HepG2 (cell line): Measurements from ENCODE around the gene ENKUR. TPM values are rescaled to one million over a fixed set of nuclear protein-coding genes. Genes with fewer than 3 reads are reported as not detected.

Experiments
- ATAC-seq: fragments of 200-7000 bp; cut with Tn5 transposase; 3 replicates; pipeline ENCODE4 v1.9.1; 2020; ENCODE audit warnings: mild to moderate bottlenecking, moderate library complexity
- BruUV-seq: library from RNA; stranded (reverse); fragments of 400-500 nt; replicated peaks from 2 replicates; lab custom pipeline; 2021; lab: Mats Ljungman, UMichigan
- CTCF ChIA-PET: fragments of 300-600 bp; formaldehyde crosslinking; extraction: SDS; loops from one replicate; lab custom pipeline; 2021; ENCODE audit warnings: low total read pairs, inconsistent platforms, low intra/inter-chr PET ratio; lab: Yijun Ruan, JAX
- POLR2A ChIA-PET: fragments of 350-600 bp; sonication (Branson Sonifier 250); formaldehyde crosslinking; loops from one replicate; lab custom pipeline; 2020; ENCODE audit warnings: antibody characterized with exemption, inconsistent platforms; lab: Yijun Ruan, JAX
- DNase-seq: peaks from one replicate; pipeline ENCODE4 v3.0.0-alpha.2; 2015; ENCODE audit warnings: low spot score
- FAIRE-seq: peaks from 3 replicates; lab custom pipeline; 2011; peaks lifted over from hg19 to GRCh38; lab: Jason Lieb, UNC
- H2AFZ ChIP-seq: one replicate; pipeline ENCODE4 v1.6.1; 2011; ENCODE audit warnings: low read length, inconsistent platforms
- H3K27ac ChIP-seq: fragments of 300-600 bp; 3 replicates; pipeline ENCODE4 v1.8.0; 2011; ENCODE audit warnings: mixed run types, mild to moderate bottlenecking, mixed read lengths, low read length, inconsistent platforms; ENCODE audit not compliant: insufficient read depth; ENCODE audit errors: extremely low read length
- H3K27me3 ChIP-seq, 2 experiments: fragments of 200-600 bp in 1 of 2; 2 replicates in 1 of 2; 3 replicates in 1 of 2; pipeline versions ENCODE4 v1.6.0 to v1.8.0; 2011; ENCODE audit warnings: low read length in 2 of 2, mild to moderate bottlenecking in 2 of 2, moderate library complexity in 2 of 2, inconsistent platforms in 1 of 2; ENCODE audit not compliant: insufficient read depth in 2 of 2, control insufficient read depth in 1 of 2
- H3K36me3 ChIP-seq, 2 experiments: fragments of 200-600 bp in 1 of 2; replicated peaks in 1 of 2; 2 replicates in 1 of 2; 3 replicates in 1 of 2; pipeline versions ENCODE4 v1.5.1 to v1.8.0; 2011; ENCODE audit warnings: low read length in 2 of 2, inconsistent platforms in 1 of 2; ENCODE audit not compliant: insufficient read depth in 2 of 2, control insufficient read depth in 1 of 2
- H3K4me1 ChIP-seq: 2 replicates; pipeline ENCODE4 v1.5.1; 2012; ENCODE audit warnings: low read length, inconsistent platforms; ENCODE audit not compliant: insufficient read depth
- H3K4me2 ChIP-seq: 2 replicates; pipeline ENCODE4 v1.6.0; 2011; ENCODE audit warnings: low read depth, low read length, inconsistent platforms
- H3K4me3 ChIP-seq, 3 experiments: fragments of 200-600 bp in 1 of 3; sonication (generic), shearing (Covaris generic) in 1 of 3; replicated peaks in 1 of 3; 2 replicates each; pipeline ENCODE4 v1.5.1; 2011 to 2016; ENCODE audit warnings: low read length in 3 of 3, inconsistent platforms in 2 of 3, low read depth in 2 of 3, mild to moderate bottlenecking in 2 of 3, control low read depth in 1 of 3, mixed read lengths in 1 of 3; ENCODE audit not compliant: insufficient read depth in 1 of 3
- H3K79me2 ChIP-seq: one replicate; pipeline ENCODE4 v1.6.1; 2011; ENCODE audit warnings: low read length, inconsistent platforms; ENCODE audit not compliant: insufficient read depth
- H3K9ac ChIP-seq: 2 replicates; pipeline ENCODE4 v1.6.0; 2011; ENCODE audit warnings: mild to moderate bottlenecking, low read depth, low read length, inconsistent platforms; ENCODE audit not compliant: insufficient read depth
- H3K9me3 ChIP-seq: 2 replicates; pipeline ENCODE4 v1.5.1; 2012; ENCODE audit warnings: mild to moderate bottlenecking, low read length
- H4K20me1 ChIP-seq: 2 replicates; pipeline ENCODE4 v1.6.0; 2011; ENCODE audit warnings: inconsistent platforms, mild to moderate bottlenecking, low read length, moderate library complexity; ENCODE audit not compliant: insufficient read depth
- BCLAF1 ChIP-seq: fragments of 450-650 bp; IDR thresholded peaks from 2 replicates; pipeline ENCODE4 v1.6.1; 2017; ENCODE audit warnings: mild to moderate bottlenecking
- CERS6 ChIP-seq: sonication (generic); formaldehyde crosslinking; IDR thresholded peaks from 2 replicates; pipeline ENCODE4 v1.5.0; 2020; ENCODE audit warnings: missing genetic modification reagents
- KLF6 ChIP-seq: IDR thresholded peaks from 2 replicates; pipeline ENCODE4 v1.8.0; 2016; ENCODE audit warnings: missing biosample characterization, missing genetic modification reagents
- MEIS2 ChIP-seq: sonication (generic); formaldehyde crosslinking; IDR thresholded peaks from 2 replicates; pipeline ENCODE4 v1.9.0; 2021; ENCODE audit warnings: mild to moderate bottlenecking, missing genetic modification reagents
- PHF8 ChIP-seq: sonication (generic); formaldehyde crosslinking; IDR thresholded peaks from 2 replicates; pipeline ENCODE4 v1.5.0; 2020; ENCODE audit warnings: missing genetic modification reagents
- SMAD3 ChIP-seq: sonication (generic); formaldehyde crosslinking; IDR thresholded peaks from 2 replicates; pipeline ENCODE4 v1.4.0; 2020; ENCODE audit warnings: missing genetic modification reagents
- ZNF207 ChIP-seq: fragments of 450-650 bp; IDR thresholded peaks from 2 replicates; pipeline ENCODE4 v1.6.1; 2016; ENCODE audit warnings: antibody characterized with exemption, borderline replicate concordance
- ZNF3 ChIP-seq: IDR thresholded peaks from 2 replicates; pipeline ENCODE4 v1.7.0; 2017; ENCODE audit warnings: inconsistent platforms
- ZNF33A ChIP-seq: sonication (generic); formaldehyde crosslinking; IDR thresholded peaks from 2 replicates; pipeline ENCODE4 v1.5.1; 2020; ENCODE audit warnings: missing genetic modification reagents, mild to moderate bottlenecking, moderate library complexity, borderline replicate concordance
- ZNF557 ChIP-seq: sonication (generic); formaldehyde crosslinking; IDR thresholded peaks from 2 replicates; pipeline ENCODE4 v1.4.0; 2020; ENCODE audit warnings: missing genetic modification reagents
- WGBS: methylation state at CpG from one replicate; pipeline ENCODE4 v1.1.6; 2017; ENCODE audit warnings: low lambda C conversion rate; 5-methylcytosine and 5-hydroxymethylcytosine counted together
- in situ Hi-C: cut with HindIII; loops from 2 replicates; pipeline ENCODE4 v1.10.0; 2017; ENCODE audit warnings: low pct_unique_long_range_greater_than_20kb; ENCODE audit not compliant: extremely low pct_ligation_motif_present
- intact Hi-C: fragments of 100-400 bp; cut with micrococcal nuclease; formaldehyde crosslinking; loops from one replicate; pipeline ENCODE4 v1.10.0; 2022; ENCODE audit not compliant: unreplicated experiment
- polyA plus RNA-seq, 8 experiments: library from polyadenylated mRNA; depleted of rRNA in 3 of 8; stranded (reverse) in 7 of 8; unstranded in 1 of 8; fragments of >200 nt; fragmentation: Illumina TruSeq in 4 of 8; extraction: Trizol in 4 of 8; gene quantifications; 2 replicates each; pipeline versions ENCODE4 v1.2.1 to v1.2.3, GENCODE V29; 2011 to 2016; ENCODE audit warnings: low read depth in 4 of 8, missing spikeins in 1 of 8, mixed read lengths in 1 of 8; ENCODE audit not compliant: insufficient read depth in 1 of 8
- total RNA-seq, 5 experiments: library from RNA; depleted of rRNA; stranded (reverse); fragments of >200 nt; fragmentation: Illumina TruSeq; extraction: Trizol; gene quantifications; 2 replicates each; pipeline ENCODE4 v1.2.3, GENCODE V29; 2016; ENCODE audit warnings: low read depth in 1 of 5

ENKUR gene
- total and polyA plus RNA-seq, 2 of the 13 experiments (the other 11 are each of a cell fraction or from before 2014, with no cell fraction given), result 0.15 TPM

- DNase-seq (no peak), ATAC-seq (no peak), FAIRE-seq (no peak)
- in situ Hi-C loops, result no loop called here
- no peak overlapping the region for H2AFZ ChIP-seq
- CTCF ChIA-PET, result no interaction called here
- TF ChIP-seq CERS6 (CRISPR knock-in tag), result no peak
- TF ChIP-seq KLF6 (CRISPR knock-in tag), result no peak
- TF ChIP-seq SMAD3 (CRISPR knock-in tag), result no peak
- no peak for TF ChIP-seq MEIS2 (CRISPR knock-in tag)
- TF ChIP-seq ZNF207, result no peak
- TF ChIP-seq ZNF3 (CRISPR knock-in tag), result no peak
- no peak for TF ChIP-seq ZNF33A (CRISPR knock-in tag)
- no peak for TF ChIP-seq ZNF557
- no peak for TF ChIP-seq BCLAF1
- no peak for TF ChIP-seq PHF8 (CRISPR knock-in tag)
- H3K4me3 ChIP-seq, result no peak overlapping the region
- no peaks in the 10 kb centered on the region for H3K27me3 ChIP-seq
- H3K4me2 ChIP-seq, result no peak overlapping the region
- H3K4me1 ChIP-seq, result peaks cover 14% of the 10 kb centered on the region
- H3K79me2 ChIP-seq, result no peaks in the 10 kb centered on the region
- no peak overlapping the region for H3K9ac ChIP-seq
- intact Hi-C loops, result no loop called here
- no peaks in the 10 kb centered on the region for H3K36me3 ChIP-seq
- no peaks in the 10 kb centered on the region for H3K9me3 ChIP-seq
- 5% methylated on average over 4 of the region's 4 CpGs for WGBS
- BruUV-seq, result no TSS peak
- no peaks in the 10 kb centered on the region for H4K20me1 ChIP-seq
- no peak overlapping the region for H3K27ac ChIP-seq
- POLR2A ChIA-PET, result no interaction called here
Observed at GRCh38 chr10:24947304-24948097, 68.5 kb downstream of the ENKUR start.
